ENCODE measurements around the gene VPS35L.

GRCh38 chr16:19683453-19684236 lies 128.1 kb downstream of the VPS35L start:
- TF ChIP-seq CTCF (conservative IDR thresholded peaks at IDR 0.05; ENCODE audit: low read depth, low read length) (no peak), EZH2 (IDR thresholded peaks at IDR 0.05; ENCODE audit: borderline replicate concordance, low read depth, low read length, poor library complexity, severe bottlenecking) (no peak)

Measured in A673 (cell line).